Activated CD4-positive, alpha-beta T cell treated with anti-CD3 and anti-CD28 coated beads, Interleukin-2, amount 50 U/mL, for 24 hours (primary cell): ENCODE measurements around the gene AQP7.
"Not testable (repeated sequence)": the region's sequence is repeated elsewhere in the genome, so short reads cannot be mapped to it uniquely, and the experiment has no call there.

Experiments
- DNase-seq, 2 donors: peaks; one replicate each; pipeline ENCODE4 v3.0.0-alpha.2; 2020; ENCODE audit warnings: low read depth in 1 of 2, low spot score in 1 of 2

The AQP7 gene

DNA sequence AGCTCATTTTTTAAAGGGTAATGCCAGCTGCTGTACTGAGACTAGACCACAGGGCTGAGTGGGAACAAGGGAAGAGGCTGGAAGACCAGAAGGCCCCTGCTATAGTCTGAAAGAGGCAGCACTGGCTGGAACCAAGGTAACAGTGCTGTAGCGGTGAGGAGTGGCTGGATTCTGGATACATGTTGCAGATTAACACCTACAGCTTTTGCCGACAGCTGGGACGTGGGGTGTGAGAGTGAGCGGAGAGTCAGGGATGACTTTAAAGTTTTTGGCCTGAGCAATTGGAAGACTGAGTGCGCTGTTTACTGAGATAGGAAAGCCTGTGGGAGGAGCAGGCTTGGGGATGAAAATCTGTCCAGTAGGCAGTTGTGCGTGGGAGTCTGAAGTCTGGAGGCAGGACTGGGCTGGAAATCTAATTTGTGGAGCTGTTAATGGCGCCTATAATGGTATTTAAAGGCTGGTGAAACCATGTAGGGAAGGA lies 26.5 kb downstream of the AQP7 start:
- no peak for DNase-seq

DNA sequence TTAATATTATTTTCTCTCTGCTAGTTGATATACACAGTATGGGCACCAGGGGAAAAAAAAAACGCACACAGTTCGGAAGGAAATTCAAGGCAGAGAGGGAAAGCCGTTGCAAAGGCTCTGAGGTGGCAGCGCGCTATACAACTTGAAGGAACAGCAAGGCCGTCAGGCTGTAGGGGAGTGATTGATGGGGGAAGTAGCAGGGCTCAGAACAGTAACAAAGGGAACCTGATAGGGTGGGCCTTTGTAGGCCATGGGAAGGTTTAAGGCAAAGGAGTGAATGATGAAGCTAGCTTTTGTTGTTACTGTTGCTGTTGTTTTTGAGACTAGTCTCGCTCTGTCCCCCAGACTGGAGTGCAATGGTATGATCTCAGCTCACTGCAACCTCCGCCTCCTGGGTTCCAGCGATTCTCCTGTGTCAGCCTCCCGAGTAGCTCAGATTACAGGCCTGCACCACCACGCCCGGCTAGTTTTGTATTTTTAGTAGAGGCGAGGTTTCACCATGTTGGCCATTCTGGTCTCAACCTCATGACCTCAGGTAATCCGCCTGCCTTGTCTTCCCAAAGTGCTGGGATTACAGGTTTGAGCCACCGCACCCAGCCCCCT lies 27.0 kb downstream of the AQP7 start:
- no peak for DNase-seq

DNA sequence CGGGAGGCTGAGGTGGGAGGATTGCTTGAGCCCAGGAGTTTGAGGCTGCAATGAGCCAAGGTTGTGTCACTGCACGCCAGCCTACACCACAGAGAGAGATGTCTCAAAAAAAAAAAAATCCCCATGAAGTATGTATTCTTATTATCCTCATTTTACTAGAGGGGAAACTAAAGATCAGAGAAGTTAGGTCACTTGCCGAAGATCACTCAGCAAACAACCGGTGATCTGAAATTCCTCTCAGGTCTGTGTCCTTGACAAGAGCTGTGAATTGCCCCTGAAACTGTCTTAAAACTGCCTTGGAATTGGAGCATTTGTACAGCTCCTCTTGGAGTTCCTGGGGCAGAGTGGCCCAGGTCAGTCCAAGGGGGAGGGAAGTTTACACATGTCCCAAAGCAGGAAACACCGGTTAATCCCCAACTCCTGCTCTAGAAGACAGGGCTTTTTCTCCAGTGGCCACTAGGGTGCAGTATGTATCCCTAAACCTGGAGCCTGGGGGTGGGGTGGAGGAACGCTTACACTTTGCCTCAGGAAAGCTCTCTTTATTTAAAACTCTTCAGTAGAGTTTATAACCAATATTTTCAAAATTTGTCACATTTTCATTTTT lies 27.6 kb downstream of the AQP7 start:
- peak; percentile 33 to 60 for DNase-seq

DNA sequence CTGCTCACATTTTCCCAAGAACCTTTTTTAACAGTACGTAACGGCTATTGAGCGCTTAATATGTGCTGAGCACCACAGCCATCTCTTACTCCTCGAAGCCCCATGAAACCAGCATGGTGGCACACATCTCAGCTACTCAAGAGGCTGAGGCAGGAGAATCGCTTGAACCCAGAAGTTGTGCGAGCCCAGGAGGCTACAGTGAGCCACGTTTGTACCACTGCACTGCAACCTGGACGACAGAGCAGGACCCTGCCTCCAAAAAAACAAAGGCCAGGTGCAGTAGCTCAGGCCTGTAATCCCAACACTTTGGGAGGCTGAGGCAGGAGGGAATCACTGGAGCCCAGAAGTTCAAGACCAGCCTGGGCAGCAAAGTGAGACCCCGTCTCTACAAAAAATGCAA lies 28.2 kb downstream of the AQP7 start:
- DNase-seq, result no peak

DNA sequence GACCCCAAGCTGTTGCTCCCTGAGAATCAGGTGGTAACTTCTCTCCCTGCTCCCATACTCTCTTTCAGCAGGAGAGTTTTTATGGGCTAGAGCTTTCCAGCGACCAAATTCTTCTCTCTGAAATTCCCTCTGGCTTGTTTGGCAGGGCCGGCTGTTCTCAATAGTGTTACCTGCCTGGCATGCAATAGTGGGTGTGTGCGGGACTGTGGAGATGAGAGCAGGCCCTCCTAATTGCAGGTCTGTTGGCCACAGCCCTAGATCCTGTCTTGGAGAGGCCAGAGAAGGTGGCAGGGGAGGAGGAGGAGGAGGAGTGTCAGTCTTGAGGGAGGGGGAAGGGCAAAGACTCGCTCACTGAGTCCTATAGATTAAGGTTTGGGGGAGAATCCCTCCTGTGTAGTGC lies 29.5 kb downstream of the AQP7 start:
- DNase-seq, result no peak

DNA sequence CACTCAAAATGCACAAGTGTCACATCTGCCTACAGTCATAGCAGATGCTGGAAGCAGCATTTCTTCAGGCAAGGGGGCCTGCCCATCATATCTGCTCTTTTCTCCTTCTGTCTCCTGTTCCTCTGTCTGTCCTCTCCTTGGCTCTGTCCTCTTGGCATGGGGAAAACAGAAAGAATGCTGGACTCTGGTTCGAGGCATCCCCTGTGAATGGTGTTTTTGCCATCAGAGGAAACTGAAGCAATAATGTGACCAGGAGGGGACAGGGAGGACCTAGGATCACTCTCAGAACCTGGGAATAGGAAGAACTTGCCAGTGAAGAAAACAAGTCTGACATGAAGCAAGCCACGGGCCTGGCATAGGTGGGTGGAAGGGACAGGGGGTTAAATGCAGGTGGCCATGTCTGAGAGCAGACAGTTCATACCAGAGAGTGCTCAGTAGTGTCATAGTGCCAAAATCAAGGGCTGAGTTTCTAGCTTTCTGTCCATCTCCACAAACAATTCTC lies 35.3 kb downstream of the AQP7 start:
- no peak for DNase-seq

DNA sequence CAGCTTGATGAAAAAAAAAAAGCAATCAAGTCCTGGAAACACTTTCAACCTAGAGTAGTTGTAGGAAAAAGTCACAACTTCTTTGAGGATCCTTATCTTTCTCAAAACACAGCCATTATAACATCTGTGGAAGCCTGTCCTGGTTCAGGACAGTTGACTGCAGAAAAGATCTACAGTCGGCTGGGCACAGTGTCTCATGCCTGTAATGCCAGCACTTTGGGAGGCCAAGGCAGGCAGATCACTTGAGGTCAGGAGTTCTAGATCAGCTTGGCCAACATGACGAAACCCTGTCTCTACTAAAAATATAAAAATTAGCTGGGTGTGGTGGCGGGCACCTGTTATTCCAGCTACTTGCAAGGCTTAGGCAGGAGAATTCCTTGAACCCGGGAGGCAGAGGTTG lies 37.6 kb downstream of the AQP7 start:
- not testable (repeated sequence) for DNase-seq

DNA sequence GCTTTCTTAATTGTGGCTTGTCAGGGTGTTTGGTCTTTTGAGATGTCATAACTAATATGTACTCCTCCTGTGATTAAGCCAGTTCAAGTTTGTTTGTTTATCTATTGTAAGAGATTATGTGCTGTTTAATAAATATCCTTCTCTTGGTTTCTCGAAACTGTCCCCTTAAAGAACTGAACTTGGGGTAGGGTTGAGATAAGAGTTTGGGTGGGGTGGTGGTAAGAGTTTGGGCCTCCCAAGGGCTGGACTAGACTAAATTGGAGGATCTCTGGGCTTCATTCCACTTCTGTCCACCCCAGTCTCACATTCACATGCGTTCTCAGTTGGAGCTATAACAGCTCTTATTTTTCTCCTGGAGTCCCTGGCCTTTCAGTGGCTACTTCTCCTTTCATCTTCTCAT lies 38.2 kb downstream of the AQP7 start:
- DNase-seq, result no peak

DNA sequence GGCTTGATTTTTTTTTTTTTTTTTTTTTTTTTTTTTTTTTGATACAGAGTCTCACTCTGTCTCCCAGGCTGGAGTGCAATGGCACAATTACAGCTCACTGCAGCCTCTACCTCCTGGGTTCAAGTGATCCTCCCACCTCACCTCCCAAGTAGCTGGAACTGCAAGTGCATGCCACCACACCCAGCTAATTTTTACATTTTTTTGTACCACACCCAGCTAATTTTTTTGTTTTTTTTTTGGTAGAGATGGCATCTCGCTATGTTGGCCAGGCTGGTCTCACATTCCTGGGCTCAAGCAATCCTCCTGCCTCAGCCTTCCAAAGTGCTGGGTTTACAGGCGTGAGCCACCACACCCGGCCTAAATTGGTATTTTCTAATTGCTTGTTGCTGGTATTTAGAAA lies 43.7 kb downstream of the AQP7 start:
- not testable (repeated sequence) for DNase-seq

DNA sequence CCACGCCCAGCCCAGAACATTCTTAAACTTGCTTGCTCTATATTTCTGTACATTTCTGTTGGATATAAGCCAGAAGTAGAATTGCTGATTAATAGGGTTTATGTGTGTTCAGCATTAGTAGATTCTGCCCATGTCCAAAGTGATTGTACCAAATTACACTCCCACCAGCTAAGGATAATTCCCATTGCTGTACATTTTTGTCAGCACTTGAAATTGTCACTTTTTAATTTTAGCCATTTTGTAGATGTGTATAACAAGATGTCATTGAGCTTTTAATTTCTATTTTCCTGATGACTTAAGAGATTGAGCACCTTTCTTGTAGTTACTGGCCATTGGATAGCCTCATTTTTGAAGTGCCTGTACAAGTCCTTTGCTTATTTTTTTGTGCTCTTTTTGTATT lies 46.4 kb downstream of the AQP7 start:
- no peak for DNase-seq

DNA sequence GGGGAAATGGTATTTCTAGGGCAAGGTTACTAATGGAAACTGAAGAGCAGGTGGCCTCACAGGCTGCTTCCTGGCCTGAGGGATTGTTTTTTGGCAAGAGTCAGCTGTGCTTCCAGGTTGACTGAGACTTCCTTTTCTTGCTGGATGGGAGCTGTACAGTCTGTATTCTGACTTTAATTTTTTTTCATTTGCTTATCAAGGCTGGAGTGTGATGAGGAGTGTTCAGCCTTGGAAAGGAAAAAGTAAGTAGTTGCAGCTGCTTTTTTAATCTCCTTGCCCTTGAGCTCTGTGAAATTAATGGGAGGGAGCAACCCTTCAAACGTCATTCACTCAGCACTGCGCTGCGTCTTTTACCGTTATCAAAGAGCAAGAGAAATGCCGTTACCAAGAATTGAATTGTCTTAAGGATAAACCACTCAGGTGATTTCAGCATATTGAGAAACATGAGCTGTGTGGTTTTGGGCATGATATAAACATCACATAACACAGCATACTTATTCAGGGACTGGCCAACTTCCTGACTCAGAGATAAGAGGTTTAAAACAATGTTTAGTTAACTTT lies 47.6 kb downstream of the AQP7 start:
- DNase-seq, result no peak

DNA sequence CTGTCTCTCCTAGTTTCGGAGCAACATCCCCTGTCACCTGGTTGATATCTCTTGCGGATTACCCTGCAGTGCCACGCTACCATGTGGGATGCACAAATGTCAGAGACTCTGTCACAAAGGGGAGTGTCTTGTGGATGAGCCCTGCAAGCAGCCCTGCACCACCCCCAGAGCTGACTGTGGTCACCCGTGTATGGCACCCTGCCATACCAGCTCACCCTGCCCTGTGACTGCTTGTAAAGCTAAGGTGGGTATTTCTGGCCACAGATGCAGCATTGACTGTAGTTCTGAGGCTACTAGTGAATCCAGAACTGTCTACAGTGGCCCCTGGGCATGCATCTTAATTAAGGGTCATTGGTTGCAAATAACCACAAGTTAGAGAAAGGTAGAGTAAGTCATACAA lies 50.8 kb downstream of the AQP7 start:
- DNase-seq, result no peak

DNA sequence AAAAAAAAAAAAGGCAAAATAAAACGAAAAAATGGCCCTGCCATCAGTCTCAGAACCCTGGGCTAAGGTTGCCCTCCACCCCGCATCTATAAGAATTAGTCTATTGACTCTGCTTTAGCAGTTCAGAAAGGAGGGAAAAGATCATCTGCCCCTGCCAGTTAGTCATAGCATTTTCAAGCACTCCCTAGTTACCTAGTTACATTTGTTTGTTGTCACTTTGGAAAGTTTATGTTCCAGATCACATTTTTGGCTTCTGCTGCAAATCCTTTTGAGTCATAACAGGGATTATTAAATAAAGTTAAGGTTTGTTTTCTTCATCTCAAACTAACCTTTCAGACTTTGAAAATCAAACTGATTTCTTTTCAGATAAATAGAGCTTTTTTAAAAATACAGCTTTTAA lies 52.1 kb downstream of the AQP7 start:
- no peak for DNase-seq

DNA sequence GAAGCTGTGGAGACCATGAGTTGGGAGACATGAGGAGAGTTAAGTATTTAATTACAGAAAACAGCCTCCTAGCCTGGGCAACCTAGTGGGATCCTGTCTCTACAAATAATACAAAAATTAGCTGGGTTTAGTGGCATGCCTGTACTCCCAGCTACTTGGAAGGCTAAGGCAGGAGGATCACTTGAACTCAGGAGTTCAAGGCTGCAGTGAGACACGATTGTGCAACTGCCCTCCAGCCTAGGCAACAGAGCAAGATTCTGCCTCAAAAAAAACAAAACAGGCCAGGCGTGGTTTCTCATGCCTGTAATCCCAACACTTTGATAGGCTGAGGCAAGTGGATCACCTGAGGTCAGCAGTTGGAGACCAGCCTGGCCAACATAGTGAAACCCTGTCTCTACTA lies 52.6 kb downstream of the AQP7 start:
- no peak for DNase-seq

DNA sequence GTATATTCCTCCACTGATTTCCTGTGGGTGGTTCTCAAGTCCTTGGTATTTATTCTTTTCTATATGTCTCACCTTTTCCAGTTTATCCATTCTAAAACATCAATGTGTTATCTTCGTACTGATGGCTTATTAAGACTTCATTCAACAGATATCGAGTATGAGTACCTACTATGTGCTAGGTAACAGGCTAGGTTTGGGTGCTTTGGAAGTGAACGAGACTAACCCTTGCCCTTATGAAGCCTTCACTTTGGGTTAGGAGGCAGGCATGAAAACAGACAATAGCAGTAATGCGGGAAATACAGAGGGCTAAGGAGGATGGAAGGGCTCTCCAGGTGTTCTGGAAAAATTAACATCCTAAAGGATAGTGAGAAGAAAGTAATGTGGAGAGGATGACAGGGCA lies 53.4 kb downstream of the AQP7 start:
- DNase-seq, result no peak

DNA sequence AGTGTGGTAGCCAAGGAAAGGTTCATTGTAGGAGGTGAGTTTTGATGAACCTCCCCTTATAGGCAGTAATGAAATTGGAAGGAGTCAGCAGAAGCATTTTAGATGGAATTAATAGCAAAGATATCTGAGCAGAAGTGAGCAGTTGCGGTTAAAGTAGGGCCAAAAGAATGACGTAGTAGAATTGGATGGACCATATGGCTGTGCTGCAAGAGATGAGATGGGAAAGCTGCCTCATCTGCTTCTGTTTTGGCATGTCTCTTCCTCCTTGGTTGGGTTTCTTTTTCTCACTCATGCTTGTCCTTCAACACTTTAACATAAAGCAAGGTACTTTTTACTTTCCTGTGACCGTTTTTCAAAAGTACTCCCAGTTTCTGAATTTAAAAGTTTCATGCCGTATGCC lies 55.8 kb downstream of the AQP7 start:
- no peak for DNase-seq

DNA sequence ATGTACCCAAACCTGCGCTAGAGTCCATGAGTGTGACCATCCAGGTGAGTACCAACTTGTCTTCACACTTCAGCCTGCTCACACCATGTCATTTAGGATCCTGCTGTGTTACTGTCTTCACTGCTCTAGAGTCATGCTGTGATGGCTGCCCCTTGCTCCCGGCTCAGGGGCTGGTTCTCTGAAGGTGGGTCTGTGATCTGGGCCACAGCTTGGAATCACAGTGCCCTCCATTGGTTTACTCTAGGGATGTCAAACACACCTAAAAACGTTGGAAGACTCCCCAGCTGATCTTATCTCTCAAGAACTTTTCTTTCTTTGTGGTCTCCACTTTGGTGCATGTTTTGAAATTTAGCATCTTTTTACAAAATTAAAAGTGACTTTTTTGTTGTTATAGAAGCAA lies 58.2 kb downstream of the AQP7 start:
- DNase-seq, result no peak

DNA sequence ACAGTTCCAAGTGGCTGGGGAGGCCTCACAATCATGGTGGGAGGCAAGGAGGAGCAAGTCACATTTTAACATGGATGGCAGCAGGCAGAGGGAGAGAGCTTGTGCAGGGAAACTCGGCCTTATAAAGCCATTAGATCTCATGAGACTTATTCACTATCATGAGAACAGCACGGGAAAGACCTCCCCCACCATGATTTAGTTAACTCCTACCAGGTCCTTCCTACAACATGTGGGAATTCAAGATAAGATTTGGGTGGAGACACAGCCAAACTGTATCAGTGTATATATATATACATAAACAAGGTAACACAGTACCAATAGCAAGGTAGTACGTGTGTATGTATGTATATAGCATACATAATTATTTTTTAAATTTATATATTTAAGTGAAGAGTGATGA lies 61.2 kb downstream of the AQP7 start:
- DNase-seq, result no peak

DNA sequence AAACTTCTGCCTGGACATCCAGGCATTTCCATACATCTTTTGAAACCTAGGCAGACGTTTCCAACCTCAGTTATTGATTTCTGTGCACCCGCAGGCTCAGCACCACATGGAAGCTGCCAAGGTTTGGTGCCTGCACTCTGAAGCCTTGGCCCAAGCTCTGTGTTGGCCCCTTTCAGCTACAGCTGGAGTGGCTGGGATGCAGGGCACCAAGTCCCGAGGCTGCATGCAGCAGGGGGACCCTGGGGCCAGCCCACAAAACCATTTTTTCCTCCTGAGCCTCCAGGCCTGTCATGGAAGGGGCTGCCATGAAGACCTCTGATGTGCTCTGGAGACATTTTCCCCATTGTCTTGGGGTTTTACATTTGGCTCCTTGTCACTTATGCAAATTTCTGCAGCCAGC lies 62.2 kb downstream of the AQP7 start:
- DNase-seq, result no peak
